C4-2B (cell line): ENCODE data around the gene CCL23.

Experiments used
- ZFX ChIP-seq: fragments of 450-650 bp; IDR thresholded peaks from 2 replicates; pipeline ENCODE4 v1.6.1; 2017
- TF ChIP-seq, protein P1 (sequence below): fragments of 450-650 bp; conservative IDR thresholded peaks from 2 replicates; pipeline ENCODE4 v1.5.1; 2017; ENCODE audit warnings: mild to moderate bottlenecking

DNA sequence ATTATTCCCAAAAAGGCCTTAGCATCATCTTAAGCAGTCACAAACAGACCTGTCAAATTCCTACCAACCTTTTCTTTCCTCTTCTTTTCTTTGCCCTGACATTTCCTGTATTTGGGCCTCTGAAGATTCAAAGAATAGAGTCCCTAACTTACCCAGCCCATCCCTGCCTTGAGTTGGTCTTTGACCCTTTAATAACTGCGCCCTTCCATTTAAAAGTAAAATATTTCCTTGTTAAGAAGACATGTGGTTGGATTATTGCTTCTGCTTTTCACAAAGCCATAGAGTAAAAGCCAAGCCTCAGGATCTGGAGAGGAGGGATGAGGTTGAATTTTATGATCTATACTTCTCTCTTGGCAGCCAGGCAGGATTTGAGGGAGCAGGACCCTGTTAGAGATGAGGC is 13.2 kb upstream of the CCL23 start:
- TF ChIP-seq, protein P1, sequence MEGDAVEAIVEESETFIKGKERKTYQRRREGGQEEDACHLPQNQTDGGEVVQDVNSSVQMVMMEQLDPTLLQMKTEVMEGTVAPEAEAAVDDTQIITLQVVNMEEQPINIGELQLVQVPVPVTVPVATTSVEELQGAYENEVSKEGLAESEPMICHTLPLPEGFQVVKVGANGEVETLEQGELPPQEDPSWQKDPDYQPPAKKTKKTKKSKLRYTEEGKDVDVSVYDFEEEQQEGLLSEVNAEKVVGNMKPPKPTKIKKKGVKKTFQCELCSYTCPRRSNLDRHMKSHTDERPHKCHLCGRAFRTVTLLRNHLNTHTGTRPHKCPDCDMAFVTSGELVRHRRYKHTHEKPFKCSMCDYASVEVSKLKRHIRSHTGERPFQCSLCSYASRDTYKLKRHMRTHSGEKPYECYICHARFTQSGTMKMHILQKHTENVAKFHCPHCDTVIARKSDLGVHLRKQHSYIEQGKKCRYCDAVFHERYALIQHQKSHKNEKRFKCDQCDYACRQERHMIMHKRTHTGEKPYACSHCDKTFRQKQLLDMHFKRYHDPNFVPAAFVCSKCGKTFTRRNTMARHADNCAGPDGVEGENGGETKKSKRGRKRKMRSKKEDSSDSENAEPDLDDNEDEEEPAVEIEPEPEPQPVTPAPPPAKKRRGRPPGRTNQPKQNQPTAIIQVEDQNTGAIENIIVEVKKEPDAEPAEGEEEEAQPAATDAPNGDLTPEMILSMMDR, result no peak
- TF ChIP-seq ZFX, result no peak
